Measurements from ENCODE around the gene CADM3. TPM values are rescaled to one million over a fixed set of nuclear protein-coding genes. Genes with fewer than 3 reads are reported as not detected.

Gene CADM3
- total RNA-seq, 3 donors from 2014 or later (not counting 1 experiment from before 2014, with no cell fraction given), result not detected

GRCh38 chr1:159218649-159219636, 47.5 kb downstream of the CADM3 start:
- Histone ChIP-seq H3K9me3 (ENCODE audit: control insufficient read depth, insufficient read depth, low read length) (no peaks in the 10 kb centered on the region), H3K27ac (ENCODE audit: low read length) (no peak overlapping the region), H3K27me3 (ENCODE audit: control insufficient read depth, insufficient read depth, low read length) (no peaks in the 10 kb centered on the region), H3K4me3 (ENCODE audit: low read length) (no peak overlapping the region), H3K4me1 (ENCODE audit: control insufficient read depth, insufficient read depth, low read length) (no peaks in the 10 kb centered on the region), H3K36me3 (ENCODE audit: control insufficient read depth, insufficient read depth, low read length) (no peaks in the 10 kb centered on the region)
- intact Hi-C loops (cut with micrococcal nuclease), result no loop called here
- Mint-ChIP-seq H3K9me3 (no peaks in the 10 kb centered on the region), H3K27ac (no peak overlapping the region), H3K4me3 (no peak overlapping the region), H3K4me1 (no peaks in the 10 kb centered on the region), H3K27me3 (ENCODE audit: low read depth in 2 of 2) (peaks cover 24 to 48% of the 10 kb centered on the region in 2 donors), H3K36me3 (no peaks in the 10 kb centered on the region)
- DNase-seq (no peak), ATAC-seq (no peak)
- TF ChIP-seq CTCF (IDR thresholded peaks at IDR 0.05), result no peak
- 85% methylated on average over 14 of the region's 14 CpGs for WGBS (ENCODE audit: insufficient coverage)

GRCh38 chr1:159222075-159222865, 50.9 kb downstream of the CADM3 start:
- H3K27ac ChIP-seq (ENCODE audit: low read length), result no peak overlapping the region
- H3K36me3 ChIP-seq (ENCODE audit: control insufficient read depth, insufficient read depth, low read length), result no peaks in the 10 kb centered on the region
- H3K4me3 ChIP-seq (ENCODE audit: low read length), result no peak overlapping the region
- H3K4me3 Mint-ChIP-seq, result no peak overlapping the region
- DNase-seq, result no peak
- H3K9me3 ChIP-seq (ENCODE audit: control insufficient read depth, insufficient read depth, low read length), result no peaks in the 10 kb centered on the region
- no peaks in the 10 kb centered on the region for H3K4me1 ChIP-seq (ENCODE audit: control insufficient read depth, insufficient read depth, low read length)
- 89% methylated on average over 5 of the region's 5 CpGs for WGBS (ENCODE audit: insufficient coverage)
- TF ChIP-seq CTCF (IDR thresholded peaks at IDR 0.05), result no peak
- H3K27ac Mint-ChIP-seq, result no peak overlapping the region
- no peaks in the 10 kb centered on the region for H3K4me1 Mint-ChIP-seq
- no peaks in the 10 kb centered on the region for H3K27me3 ChIP-seq (ENCODE audit: control insufficient read depth, insufficient read depth, low read length)
- no peak for ATAC-seq
- no peaks in the 10 kb centered on the region for H3K9me3 Mint-ChIP-seq
- intact Hi-C loops (cut with micrococcal nuclease), result no loop called here
- peaks cover 22 to 37% of the 10 kb centered on the region in 2 donors for H3K27me3 Mint-ChIP-seq (ENCODE audit: low read depth in 2 of 2)
- no peaks in the 10 kb centered on the region for H3K36me3 Mint-ChIP-seq

GRCh38 chr1:159223004-159223403, 51.6 kb downstream of the CADM3 start:
- Histone ChIP-seq H3K27ac (ENCODE audit: low read length) (no peak overlapping the region), H3K36me3 (ENCODE audit: control insufficient read depth, insufficient read depth, low read length) (no peaks in the 10 kb centered on the region), H3K4me3 (ENCODE audit: low read length) (no peak overlapping the region), H3K9me3 (ENCODE audit: control insufficient read depth, insufficient read depth, low read length) (no peaks in the 10 kb centered on the region), H3K27me3 (ENCODE audit: control insufficient read depth, insufficient read depth, low read length) (no peaks in the 10 kb centered on the region), H3K4me1 (ENCODE audit: control insufficient read depth, insufficient read depth, low read length) (no peaks in the 10 kb centered on the region)
- ATAC-seq (no peak), DNase-seq (no peak)
- H3K4me3 Mint-ChIP-seq, result no peak overlapping the region
- 77% methylated on average over 2 of the region's 2 CpGs for WGBS (ENCODE audit: insufficient coverage)
- H3K36me3 Mint-ChIP-seq, result no peaks in the 10 kb centered on the region
- no peak for TF ChIP-seq CTCF (IDR thresholded peaks at IDR 0.05)
- no peak overlapping the region for H3K27ac Mint-ChIP-seq
- intact Hi-C loops (cut with micrococcal nuclease), result no loop called here
- no peaks in the 10 kb centered on the region for H3K4me1 Mint-ChIP-seq
- no peaks in the 10 kb centered on the region for H3K9me3 Mint-ChIP-seq
- H3K27me3 Mint-ChIP-seq (ENCODE audit: low read depth in 2 of 2), result peaks cover 23 to 37% of the 10 kb centered on the region in 2 donors
